Measurements from ENCODE around the gene PTPN18.

GRCh38 chr2:130381145-130381544 is 25.3 kb downstream of the PTPN18 start:
- TF ChIP-seq CTCF (conservative IDR thresholded peaks at IDR 0.05; ENCODE audit: low read length) = no peak
- TF ChIP-seq EZH2phosphoT487 (IDR thresholded peaks at IDR 0.05; ENCODE audit: borderline replicate concordance) = no peak
